ENCODE measurements around the gene ATP7A. TPM values are rescaled to one million over a fixed set of nuclear protein-coding genes. Genes with fewer than 3 reads are reported as not detected.

Gene ATP7A
- total RNA-seq, 1 donor from 2014 or later = 2.4 TPM

- H3K4me3 ChIP-seq (ENCODE audit: low read depth, low read length) = no peak overlapping the region
- peak; percentile 61 for TF ChIP-seq CTCF (conservative IDR thresholded peaks at IDR 0.05; ENCODE audit: low read depth, low read length)
- no peak for DNase-seq (ENCODE audit: low read depth)
Measured at GRCh38 chrX:78029663-78030062, 119.2 kb downstream of the ATP7A start.

- DNase-seq (ENCODE audit: low read depth) = no peak
- no peak for TF ChIP-seq CTCF (conservative IDR thresholded peaks at IDR 0.05; ENCODE audit: low read depth, low read length)
- H3K4me3 ChIP-seq (ENCODE audit: low read depth, low read length) = no peak overlapping the region
Measured at GRCh38 chrX:78035061-78035460, 124.6 kb downstream of the ATP7A start.

GRCh38 chrX:78037881-78038280 lies 127.4 kb downstream of the ATP7A start:
- no peak for TF ChIP-seq CTCF (conservative IDR thresholded peaks at IDR 0.05; ENCODE audit: low read depth, low read length)
- no peak for DNase-seq (ENCODE audit: low read depth)
- no peak overlapping the region for H3K4me3 ChIP-seq (ENCODE audit: low read depth, low read length)

GRCh38 chrX:78042601-78043000 lies 132.1 kb downstream of the ATP7A start:
- no peak overlapping the region for H3K4me3 ChIP-seq (ENCODE audit: low read depth, low read length)
- DNase-seq (ENCODE audit: low read depth) = no peak
- TF ChIP-seq CTCF (conservative IDR thresholded peaks at IDR 0.05; ENCODE audit: low read depth, low read length) = no peak

- DNase-seq (ENCODE audit: low read depth) = no peak
- no peak overlapping the region for H3K4me3 ChIP-seq (ENCODE audit: low read depth, low read length)
- TF ChIP-seq CTCF (conservative IDR thresholded peaks at IDR 0.05; ENCODE audit: low read depth, low read length) = no peak
Measured at GRCh38 chrX:78046362-78046761, 135.9 kb downstream of the ATP7A start.

- TF ChIP-seq CTCF (conservative IDR thresholded peaks at IDR 0.05; ENCODE audit: low read depth, low read length) = no peak
- DNase-seq (ENCODE audit: low read depth) = no peak
Measured at GRCh38 chrX:78048052-78048451, 137.6 kb downstream of the ATP7A start.

GRCh38 chrX:78063687-78064086 lies 153.2 kb downstream of the ATP7A start:
- no peak for TF ChIP-seq CTCF (conservative IDR thresholded peaks at IDR 0.05; ENCODE audit: low read depth, low read length)
- no peak overlapping the region for H3K4me3 ChIP-seq (ENCODE audit: low read depth, low read length)
- no peak for DNase-seq (ENCODE audit: low read depth)

More at GRCh38 chrX:78048052-78048451, 137.6 kb downstream of the ATP7A start:
- no peak overlapping the region for H3K4me3 ChIP-seq (ENCODE audit: low read depth, low read length)
